ENCODE data around the gene MAN1C1.

The MAN1C1 gene

DNA sequence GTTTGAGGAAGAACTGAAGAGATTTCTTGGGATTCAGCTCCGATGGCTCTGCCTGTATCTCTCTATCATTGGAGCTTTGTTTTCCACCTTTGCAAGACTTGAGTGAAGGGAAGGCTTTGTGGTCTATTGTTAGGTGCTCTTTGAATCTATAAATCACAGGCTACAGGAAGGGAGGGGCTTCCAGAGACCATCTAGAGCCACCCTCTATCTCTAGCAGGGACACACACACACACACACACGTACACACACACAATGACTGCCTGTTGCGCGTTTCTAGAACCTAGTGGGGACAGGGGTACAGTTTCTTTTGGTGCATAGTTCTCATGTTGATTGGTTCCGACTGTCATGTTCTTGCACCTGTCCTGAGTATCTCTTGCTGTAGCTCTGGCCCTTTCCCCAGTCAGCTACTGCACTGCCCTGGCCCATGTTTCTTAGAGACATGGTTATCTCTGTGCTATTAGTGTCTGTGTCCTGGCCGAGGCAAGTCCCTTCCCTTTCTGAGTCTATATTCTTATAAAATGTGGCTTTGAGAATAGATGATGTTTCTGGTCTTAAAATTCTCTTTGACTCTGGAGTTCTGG is 60.7 kb downstream of the MAN1C1 start:
- Histone ChIP-seq H3K9me3 (ENCODE audit: control insufficient read depth, low read length) (no peaks in the 10 kb centered on the region), H3K27me3 (replicated peaks; ENCODE audit: control insufficient read depth, insufficient read depth, low read length, poor library complexity, severe bottlenecking) (no peaks in the 10 kb centered on the region), H3K36me3 (ENCODE audit: control insufficient read depth, insufficient read depth, low read length) (no peaks in the 10 kb centered on the region), H3K4me3 (ENCODE audit: insufficient read depth, low read depth, low read length, poor library complexity, severe bottlenecking) (no peak overlapping the region), H3K4me1 (ENCODE audit: control insufficient read depth, insufficient read depth, low read length, poor library complexity, severe bottlenecking) (peaks cover 37% of the 10 kb centered on the region), H3K27ac (ENCODE audit: insufficient read depth, low read length, poor library complexity, severe bottlenecking) (peak overlapping the region; percentile 0)
- DNase-seq, result no peak

DNA sequence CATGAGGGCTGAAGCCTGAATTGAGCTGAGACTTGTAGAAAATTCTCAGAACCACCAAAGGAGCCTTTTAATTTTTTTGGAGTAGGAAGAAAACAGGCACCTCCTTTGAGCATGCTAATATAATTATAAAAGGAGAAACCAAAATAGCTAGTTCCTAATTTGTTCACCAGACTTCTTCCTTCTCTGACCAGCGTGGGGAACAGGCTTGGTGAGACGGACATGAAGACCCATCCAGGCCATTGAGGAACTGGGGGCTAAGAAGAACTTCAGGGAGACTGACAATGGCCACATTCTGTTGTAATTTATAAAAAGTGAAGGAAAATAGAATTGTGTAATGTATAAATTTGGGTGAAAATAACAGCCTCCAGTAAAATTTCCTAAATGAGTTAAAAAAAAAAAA is 62.6 kb downstream of the MAN1C1 start:
- H3K4me1 ChIP-seq (ENCODE audit: control insufficient read depth, insufficient read depth, low read length, poor library complexity, severe bottlenecking), result peaks cover 34% of the 10 kb centered on the region
- no peak overlapping the region for H3K4me3 ChIP-seq (ENCODE audit: insufficient read depth, low read depth, low read length, poor library complexity, severe bottlenecking)
- no peaks in the 10 kb centered on the region for H3K27me3 ChIP-seq (replicated peaks; ENCODE audit: control insufficient read depth, insufficient read depth, low read length, poor library complexity, severe bottlenecking)
- no peaks in the 10 kb centered on the region for H3K36me3 ChIP-seq (ENCODE audit: control insufficient read depth, insufficient read depth, low read length)
- H3K27ac ChIP-seq (ENCODE audit: insufficient read depth, low read length, poor library complexity, severe bottlenecking), result no peak overlapping the region
- no peak for DNase-seq
- H3K9me3 ChIP-seq (ENCODE audit: control insufficient read depth, low read length), result no peaks in the 10 kb centered on the region

DNA sequence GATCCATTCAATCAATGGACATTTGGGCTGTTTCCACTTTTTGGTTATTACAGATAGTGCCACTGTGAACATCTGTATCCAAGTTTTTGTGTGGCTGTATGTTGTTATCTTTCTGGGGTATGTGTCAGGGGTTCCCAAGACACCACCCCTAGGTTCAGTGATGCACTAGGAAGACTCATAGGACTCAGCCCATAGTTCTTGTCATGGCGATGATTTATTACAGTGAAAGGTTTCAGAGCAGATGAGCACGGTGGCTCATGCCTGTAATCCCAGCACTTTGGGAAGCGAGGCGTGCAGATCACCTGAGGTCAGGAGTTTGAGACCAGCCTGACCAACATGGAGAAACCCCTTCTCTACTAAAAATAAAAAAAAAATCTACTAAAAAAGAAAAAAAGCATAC is 64.1 kb downstream of the MAN1C1 start:
- DNase-seq, result no peak
- Histone ChIP-seq H3K36me3 (ENCODE audit: control insufficient read depth, insufficient read depth, low read length) (peaks cover 4% of the 10 kb centered on the region), H3K27me3 (replicated peaks; ENCODE audit: control insufficient read depth, insufficient read depth, low read length, poor library complexity, severe bottlenecking) (no peaks in the 10 kb centered on the region), H3K4me1 (ENCODE audit: control insufficient read depth, insufficient read depth, low read length, poor library complexity, severe bottlenecking) (peaks cover 28% of the 10 kb centered on the region), H3K27ac (ENCODE audit: insufficient read depth, low read length, poor library complexity, severe bottlenecking) (no peak overlapping the region), H3K4me3 (ENCODE audit: insufficient read depth, low read depth, low read length, poor library complexity, severe bottlenecking) (no peak overlapping the region), H3K9me3 (ENCODE audit: control insufficient read depth, low read length) (no peaks in the 10 kb centered on the region)

DNA sequence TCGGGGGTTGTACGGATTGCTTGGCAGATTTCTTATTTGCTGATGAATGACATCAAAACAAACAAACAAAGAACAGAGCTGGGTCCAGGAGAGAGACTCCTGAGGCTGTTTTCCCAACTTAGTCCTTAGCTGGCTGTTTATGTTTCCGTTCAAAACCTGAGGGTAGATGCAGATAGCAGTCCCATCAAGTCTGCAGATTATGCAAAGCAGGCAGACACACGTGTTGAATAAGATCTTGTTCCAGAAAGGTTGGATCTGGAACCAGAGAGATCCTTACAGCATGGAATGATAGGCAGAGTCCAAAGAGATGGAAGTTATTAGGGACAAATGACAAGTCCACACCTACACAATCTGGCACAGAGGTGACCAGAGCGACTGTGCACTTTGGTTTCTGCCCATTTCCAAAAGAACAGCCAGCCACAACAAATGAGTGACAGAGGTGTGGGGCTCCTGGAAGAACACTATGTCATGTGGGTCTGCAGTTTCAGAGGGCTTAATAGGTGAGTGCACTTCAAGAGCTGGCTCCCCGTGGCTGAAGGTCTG is 65.5 kb downstream of the MAN1C1 start:
- no peak overlapping the region for H3K4me3 ChIP-seq (ENCODE audit: insufficient read depth, low read depth, low read length, poor library complexity, severe bottlenecking)
- no peaks in the 10 kb centered on the region for H3K27me3 ChIP-seq (replicated peaks; ENCODE audit: control insufficient read depth, insufficient read depth, low read length, poor library complexity, severe bottlenecking)
- no peaks in the 10 kb centered on the region for H3K9me3 ChIP-seq (ENCODE audit: control insufficient read depth, low read length)
- peaks cover 4% of the 10 kb centered on the region for H3K36me3 ChIP-seq (ENCODE audit: control insufficient read depth, insufficient read depth, low read length)
- H3K4me1 ChIP-seq (ENCODE audit: control insufficient read depth, insufficient read depth, low read length, poor library complexity, severe bottlenecking), result peaks cover 14% of the 10 kb centered on the region
- no peak for DNase-seq
- H3K27ac ChIP-seq (ENCODE audit: insufficient read depth, low read length, poor library complexity, severe bottlenecking), result no peak overlapping the region

DNA sequence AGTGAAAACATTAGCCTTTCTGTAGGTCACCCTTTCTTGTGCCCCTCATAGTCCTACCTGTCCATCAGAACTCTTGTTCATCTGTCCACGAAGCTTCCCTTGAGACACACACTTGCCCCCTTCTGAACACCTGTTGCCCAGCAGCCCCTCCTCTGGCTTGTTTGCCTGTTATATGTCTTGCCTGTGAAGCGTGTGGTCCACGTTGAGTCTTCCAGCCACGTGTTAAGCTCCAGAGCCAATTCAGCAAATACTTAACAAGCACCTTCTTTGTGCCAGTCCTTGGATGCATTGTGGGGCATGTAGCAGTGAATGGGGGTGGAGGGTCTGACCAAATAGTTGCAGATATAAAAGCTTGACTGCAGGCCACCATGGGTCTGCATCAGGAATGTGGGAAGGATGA is 66.6 kb downstream of the MAN1C1 start:
- H3K4me3 ChIP-seq (ENCODE audit: insufficient read depth, low read depth, low read length, poor library complexity, severe bottlenecking), result no peak overlapping the region
- peaks cover 8% of the 10 kb centered on the region for H3K4me1 ChIP-seq (ENCODE audit: control insufficient read depth, insufficient read depth, low read length, poor library complexity, severe bottlenecking)
- no peak overlapping the region for H3K27ac ChIP-seq (ENCODE audit: insufficient read depth, low read length, poor library complexity, severe bottlenecking)
- H3K9me3 ChIP-seq (ENCODE audit: control insufficient read depth, low read length), result no peaks in the 10 kb centered on the region
- DNase-seq, result no peak
- peaks cover 4% of the 10 kb centered on the region for H3K36me3 ChIP-seq (ENCODE audit: control insufficient read depth, insufficient read depth, low read length)
- no peaks in the 10 kb centered on the region for H3K27me3 ChIP-seq (replicated peaks; ENCODE audit: control insufficient read depth, insufficient read depth, low read length, poor library complexity, severe bottlenecking)

DNA sequence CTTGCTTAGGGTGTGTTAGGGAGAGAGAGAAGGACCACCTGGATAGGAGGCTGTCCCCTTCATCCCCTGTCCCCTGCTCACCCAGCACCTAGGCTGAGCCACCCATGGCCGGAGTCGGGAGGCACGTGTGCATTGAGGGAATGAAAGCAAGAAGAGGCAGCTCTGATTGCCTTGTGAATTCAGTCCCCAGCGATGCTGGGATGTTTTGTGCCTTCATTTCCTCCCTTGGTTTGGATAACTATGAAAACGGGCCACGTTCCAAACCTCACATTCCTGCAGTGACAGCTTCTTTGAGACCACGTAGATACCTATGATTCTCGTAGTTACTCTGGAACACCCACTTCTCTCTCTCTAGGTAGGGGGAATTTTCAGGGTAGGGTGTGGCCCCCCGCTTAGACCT is 67.1 kb downstream of the MAN1C1 start:
- no peak overlapping the region for H3K4me3 ChIP-seq (ENCODE audit: insufficient read depth, low read depth, low read length, poor library complexity, severe bottlenecking)
- peaks cover 4% of the 10 kb centered on the region for H3K36me3 ChIP-seq (ENCODE audit: control insufficient read depth, insufficient read depth, low read length)
- no peaks in the 10 kb centered on the region for H3K27me3 ChIP-seq (replicated peaks; ENCODE audit: control insufficient read depth, insufficient read depth, low read length, poor library complexity, severe bottlenecking)
- no peak for DNase-seq
- no peak overlapping the region for H3K27ac ChIP-seq (ENCODE audit: insufficient read depth, low read length, poor library complexity, severe bottlenecking)
- H3K4me1 ChIP-seq (ENCODE audit: control insufficient read depth, insufficient read depth, low read length, poor library complexity, severe bottlenecking), result peaks cover 3% of the 10 kb centered on the region
- H3K9me3 ChIP-seq (ENCODE audit: control insufficient read depth, low read length), result no peaks in the 10 kb centered on the region

DNA sequence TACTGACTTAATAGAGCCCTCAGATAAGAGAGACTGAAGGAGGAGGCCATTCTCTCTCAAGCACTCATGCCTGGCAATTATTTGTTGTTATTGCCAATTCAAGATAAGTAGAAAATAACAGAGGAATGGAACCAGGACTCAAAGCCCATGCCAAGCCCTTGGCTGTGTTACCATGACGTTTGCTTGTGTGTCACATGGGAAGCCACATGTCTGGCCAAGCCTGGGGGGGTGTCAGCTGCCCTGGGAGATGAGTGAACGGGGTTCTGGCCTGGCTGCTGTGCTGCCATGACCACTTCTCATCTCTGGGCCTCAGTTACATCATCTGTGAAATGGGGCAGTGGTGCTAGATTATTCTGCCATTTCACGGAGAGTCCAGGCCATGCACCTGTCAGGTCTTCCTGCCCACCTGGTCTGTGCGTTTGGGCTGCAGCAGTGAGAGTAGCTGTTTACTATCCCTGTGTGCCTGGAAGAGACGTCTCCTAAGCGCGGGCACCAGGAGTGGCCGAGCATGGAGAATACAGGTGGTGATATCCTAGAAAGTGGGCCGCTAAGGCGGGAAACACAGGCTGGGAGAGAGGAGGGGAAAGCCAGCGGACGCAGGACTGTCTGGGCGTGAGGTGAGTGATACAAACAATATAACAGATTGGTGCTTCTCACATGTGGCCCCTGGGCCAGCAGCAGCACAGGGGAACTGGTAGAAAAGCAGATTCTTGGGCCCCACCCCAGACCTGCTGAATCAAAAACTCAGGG is 67.8 kb downstream of the MAN1C1 start:
- no peaks in the 10 kb centered on the region for H3K27me3 ChIP-seq (replicated peaks; ENCODE audit: control insufficient read depth, insufficient read depth, low read length, poor library complexity, severe bottlenecking)

DNA sequence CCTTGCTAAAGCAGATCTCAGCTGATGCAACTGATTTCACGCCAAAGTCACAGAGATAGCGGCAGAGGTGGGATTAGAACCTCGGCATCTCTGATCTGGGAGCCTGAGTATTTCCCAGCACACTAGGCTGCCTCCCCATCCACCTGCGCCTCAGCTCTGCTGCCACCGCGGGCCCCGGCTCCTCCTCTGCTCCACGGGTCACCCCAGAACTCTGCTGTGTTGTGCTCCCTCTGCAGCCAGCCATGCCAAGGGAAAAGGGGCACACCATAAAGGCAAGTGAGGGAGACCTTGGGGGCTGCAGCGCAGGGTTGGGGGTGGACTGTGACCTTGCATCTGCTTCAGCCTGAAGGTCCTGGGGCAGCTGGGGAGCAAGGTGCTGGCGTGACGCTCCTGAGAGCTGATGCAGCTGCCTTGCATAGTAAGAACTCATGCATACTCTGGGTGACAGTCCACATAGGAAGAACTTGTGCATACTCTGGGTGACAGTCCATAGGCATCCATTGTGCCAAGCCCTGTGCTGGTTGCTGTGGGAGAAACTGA is 68.7 kb downstream of the MAN1C1 start:
- H3K27me3 ChIP-seq (replicated peaks; ENCODE audit: control insufficient read depth, insufficient read depth, low read length, poor library complexity, severe bottlenecking), result no peaks in the 10 kb centered on the region
- H3K4me3 ChIP-seq (ENCODE audit: insufficient read depth, low read depth, low read length, poor library complexity, severe bottlenecking), result no peak overlapping the region
- no peaks in the 10 kb centered on the region for H3K9me3 ChIP-seq (ENCODE audit: control insufficient read depth, low read length)
- DNase-seq, result no peak
- H3K4me1 ChIP-seq (ENCODE audit: control insufficient read depth, insufficient read depth, low read length, poor library complexity, severe bottlenecking), result no peaks in the 10 kb centered on the region
- peaks cover 4% of the 10 kb centered on the region for H3K36me3 ChIP-seq (ENCODE audit: control insufficient read depth, insufficient read depth, low read length)
- no peak overlapping the region for H3K27ac ChIP-seq (ENCODE audit: insufficient read depth, low read length, poor library complexity, severe bottlenecking)

More for the DNA sequence above, 67.8 kb downstream of the MAN1C1 start:
- DNase-seq, result no peak
- Histone ChIP-seq H3K27ac (ENCODE audit: insufficient read depth, low read length, poor library complexity, severe bottlenecking) (no peak overlapping the region), H3K4me1 (ENCODE audit: control insufficient read depth, insufficient read depth, low read length, poor library complexity, severe bottlenecking) (no peaks in the 10 kb centered on the region), H3K9me3 (ENCODE audit: control insufficient read depth, low read length) (no peaks in the 10 kb centered on the region), H3K36me3 (ENCODE audit: control insufficient read depth, insufficient read depth, low read length) (peaks cover 4% of the 10 kb centered on the region), H3K4me3 (ENCODE audit: insufficient read depth, low read depth, low read length, poor library complexity, severe bottlenecking) (no peak overlapping the region)

DNA sequence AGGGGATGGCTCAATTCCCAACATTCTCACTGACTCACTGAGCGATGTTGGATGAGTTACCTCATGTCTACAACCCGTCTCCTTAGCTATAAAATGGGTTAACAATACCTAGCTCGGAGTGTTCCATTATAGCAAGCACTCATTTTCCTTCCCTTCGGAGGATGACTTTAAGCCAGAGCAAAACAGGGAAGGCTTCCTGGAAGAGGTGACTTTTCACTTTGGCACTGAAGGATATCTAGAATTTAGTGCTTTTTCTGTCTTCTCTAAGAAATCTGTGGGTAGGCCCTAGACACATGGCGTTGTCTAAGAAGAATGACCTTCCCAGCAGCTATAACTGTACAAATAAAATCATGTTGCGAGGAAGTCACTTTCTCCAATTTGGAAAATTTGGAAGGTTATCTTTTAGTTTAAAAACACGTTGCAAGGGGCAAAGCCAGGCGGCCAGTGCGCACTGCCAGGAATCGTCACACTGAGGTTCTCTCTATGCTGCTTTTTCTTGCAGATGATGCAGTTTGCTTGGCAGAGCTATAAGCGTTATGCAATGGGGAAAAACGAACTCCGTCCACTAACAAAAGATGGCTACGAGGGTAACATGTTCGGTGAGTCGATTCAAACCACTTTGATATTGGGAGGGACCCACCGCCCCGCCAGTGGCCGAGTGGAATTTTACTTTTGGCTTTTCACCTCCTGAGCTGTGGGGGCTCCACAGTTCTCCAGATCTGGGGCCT is 69.5 kb downstream of the MAN1C1 start:
- H3K9me3 ChIP-seq (ENCODE audit: control insufficient read depth, low read length), result no peaks in the 10 kb centered on the region
- peaks cover 4% of the 10 kb centered on the region for H3K36me3 ChIP-seq (ENCODE audit: control insufficient read depth, insufficient read depth, low read length)
- DNase-seq, result no peak
- H3K4me1 ChIP-seq (ENCODE audit: control insufficient read depth, insufficient read depth, low read length, poor library complexity, severe bottlenecking), result no peaks in the 10 kb centered on the region
- H3K27ac ChIP-seq (ENCODE audit: insufficient read depth, low read length, poor library complexity, severe bottlenecking), result no peak overlapping the region
- no peak overlapping the region for H3K4me3 ChIP-seq (ENCODE audit: insufficient read depth, low read depth, low read length, poor library complexity, severe bottlenecking)
- H3K27me3 ChIP-seq (replicated peaks; ENCODE audit: control insufficient read depth, insufficient read depth, low read length, poor library complexity, severe bottlenecking), result no peaks in the 10 kb centered on the region

All from effector memory CD4-positive, alpha-beta T cell (primary cell).